PC-9 (cell line): ENCODE measurements around the gene IL1RL2.

Experiments
- CTCF ChIP-seq: fragments of 200-600 bp; sonication (generic); conservative IDR thresholded peaks from 2 replicates; pipeline ENCODE4 v1.6.1; 2017; ENCODE audit warnings: mixed run types, antibody characterized with exemption, mild to moderate bottlenecking, moderate library complexity
- EZH2 ChIP-seq: fragments of 200-600 bp; sonication (generic); IDR thresholded peaks from 2 replicates; pipeline ENCODE4 v1.8.0; 2017; ENCODE audit warnings: antibody characterized with exemption, low read depth

- no peak for TF ChIP-seq EZH2
- TF ChIP-seq CTCF, result no peak
These were observed 82.3 kb downstream of the IL1RL2 start for GRCh38 chr2:102269200-102269524.
